GM18870 (cell line): Measurements from ENCODE around the gene SULT1A1.
"Not testable (repeated sequence)": the region's sequence is repeated elsewhere in the genome, so short reads cannot be mapped to it uniquely, and the experiment has no call there.

Source experiments
- ATAC-seq: cut with Tn5 transposase; IDR thresholded peaks from one replicate; pipeline ENCODE4 v1.9.1; 2021; ENCODE audit warnings: moderate library complexity; ENCODE audit not compliant: unreplicated experiment

SULT1A1 gene

DNA sequence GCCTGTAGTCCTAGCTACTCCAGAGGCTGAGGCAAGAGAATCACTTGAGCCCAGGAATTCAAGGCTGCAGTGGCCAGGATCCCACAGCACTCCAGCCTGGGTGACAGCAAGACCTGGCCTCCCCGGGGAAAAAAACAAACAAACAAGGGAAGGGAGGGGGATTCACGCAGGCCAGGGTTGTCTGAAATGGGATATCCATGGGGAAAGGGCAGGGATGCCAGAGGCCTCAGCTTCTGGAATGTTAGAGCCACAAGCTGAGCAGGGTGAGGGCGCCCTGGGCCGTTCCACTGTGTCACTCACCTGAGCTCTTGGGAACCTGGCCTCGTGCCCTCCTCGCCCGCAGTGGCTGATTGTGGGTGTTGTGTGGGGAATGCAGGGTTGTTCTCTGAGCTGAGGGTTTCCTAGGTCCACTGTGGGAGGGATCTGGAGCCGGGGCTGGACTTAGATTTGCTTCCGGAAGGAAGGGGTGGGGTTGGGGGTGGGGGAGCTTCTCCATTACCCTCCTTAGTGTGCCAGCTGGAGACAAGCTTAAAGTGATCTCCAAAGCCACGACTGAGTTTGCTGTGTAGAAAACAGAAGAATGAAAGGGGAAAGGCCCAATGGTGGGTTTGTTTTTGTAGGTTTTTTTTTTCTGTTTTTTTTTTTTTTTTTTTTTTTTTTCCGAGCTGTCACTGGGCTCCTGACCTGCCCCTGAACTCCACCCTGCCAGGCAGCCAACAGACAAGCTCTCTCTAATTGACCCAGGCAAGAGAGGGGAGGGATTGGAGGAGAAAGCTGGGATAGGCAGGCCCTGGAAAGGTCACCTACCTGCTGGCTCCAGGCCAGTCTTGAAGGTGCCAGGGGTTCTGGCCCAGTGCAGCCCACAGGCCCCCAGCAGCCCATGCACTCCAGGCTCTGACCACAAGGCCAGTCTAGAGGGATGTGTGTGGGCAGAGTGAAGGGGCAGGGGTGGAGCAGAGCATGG, at the start of gene SULT1A1:
SULT1A1 (minus strand) TSS at position 414 of the 964 bp plus-strand sequence. CDS start 1,189 bp downstream, outside the sequence.
- ATAC-seq: no peak

- not testable (repeated sequence) for ATAC-seq
Measured at GRCh38 chr16:28639959-28640358, 30.1 kb upstream of the SULT1A1 start.

- not testable (repeated sequence) for ATAC-seq
Measured at GRCh38 chr16:28638359-28638758, 28.5 kb upstream of the SULT1A1 start.

- not testable (repeated sequence) for ATAC-seq
Measured at GRCh38 chr16:28637765-28638164, 27.9 kb upstream of the SULT1A1 start, which contains the start of gene NPIPB8. NPIPB8 (plus strand) TSS chr16:28638065; CDS start chr16:28638361, 296 bp downstream.

- not testable (repeated sequence) for ATAC-seq
Measured at GRCh38 chr16:28636093-28636823, 26.4 kb upstream of the SULT1A1 start.

GRCh38 chr16:28630905-28631304, 21.1 kb upstream of the SULT1A1 start:
- not testable (repeated sequence) for ATAC-seq

GRCh38 chr16:28623172-28623711, 13.4 kb upstream of the SULT1A1 start:
- no peak for ATAC-seq

- not testable (repeated sequence) for ATAC-seq
Measured at GRCh38 chr16:28622532-28623171, 12.8 kb upstream of the SULT1A1 start.

- no peak for ATAC-seq
Measured at GRCh38 chr16:28621481-28622155, 11.8 kb upstream of the SULT1A1 start.

DNA sequence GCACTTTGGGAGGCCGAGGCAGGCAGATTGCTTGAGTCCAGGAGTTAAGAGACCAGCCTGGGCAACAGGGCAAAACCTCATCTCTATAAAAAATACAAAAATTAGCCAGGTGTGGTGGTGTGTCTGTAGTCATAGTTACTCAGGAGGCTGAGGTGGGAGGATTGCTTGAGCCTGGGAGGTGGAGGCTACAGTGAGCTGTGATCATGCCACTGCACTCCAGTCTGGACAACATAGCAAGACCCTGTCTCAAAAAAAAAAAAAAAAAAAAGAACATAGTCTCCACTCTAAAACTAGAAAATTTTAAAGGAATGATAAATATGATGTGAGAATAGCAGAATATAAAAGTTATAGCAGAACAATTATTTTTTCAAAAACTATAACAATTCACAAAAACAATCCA, 10.5 kb upstream of the SULT1A1 start:
- ATAC-seq: not testable (repeated sequence)

DNA sequence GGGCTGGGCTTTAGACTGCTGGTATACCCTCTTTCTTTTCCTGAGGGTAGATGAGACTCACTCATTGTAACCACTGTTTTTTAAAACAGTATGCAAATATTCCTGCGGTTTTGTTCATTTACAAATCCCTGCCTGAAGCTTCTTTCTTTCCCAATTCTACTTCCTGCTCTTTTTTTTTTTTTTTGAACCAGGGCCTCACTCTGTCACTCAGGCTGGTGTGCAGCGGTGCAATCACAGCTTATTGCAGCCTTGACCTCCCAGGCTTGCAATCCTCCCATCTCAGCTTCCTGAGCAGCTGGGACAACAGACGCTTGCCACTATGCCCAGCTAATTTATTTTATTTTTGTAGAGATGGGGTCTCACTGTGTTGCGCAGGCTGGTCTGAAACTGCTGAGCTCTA, 8.0 kb upstream of the SULT1A1 start:
- no peak for ATAC-seq

GRCh38 chr16:28616636-28617035, 6.8 kb upstream of the SULT1A1 start:
- no peak for ATAC-seq

GRCh38 chr16:28616224-28616577, 6.4 kb upstream of the SULT1A1 start:
- ATAC-seq: not testable (repeated sequence)

GRCh38 chr16:28615486-28616223, 5.8 kb upstream of the SULT1A1 start:
- ATAC-seq: not testable (repeated sequence)

DNA sequence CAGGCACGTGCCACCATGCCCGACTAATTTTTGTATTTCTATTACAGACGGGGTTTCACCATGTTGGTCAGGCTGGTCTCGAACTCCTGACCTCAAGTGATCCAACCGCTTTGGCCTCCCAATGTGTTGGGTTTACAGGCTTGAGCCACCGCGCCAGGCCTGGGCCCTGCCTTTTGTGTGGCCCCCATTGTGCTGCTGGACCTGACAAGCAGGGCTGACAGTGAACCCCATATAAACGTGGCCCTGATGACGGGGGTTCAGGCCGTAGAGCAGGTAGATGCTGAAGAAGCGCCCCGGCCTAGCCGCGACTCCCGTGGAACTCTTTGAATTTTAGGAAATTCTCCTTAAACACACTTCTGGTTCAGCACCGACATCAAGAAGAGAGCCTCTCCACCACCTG, 4.7 kb upstream of the SULT1A1 start:
- not testable (repeated sequence) for ATAC-seq

DNA sequence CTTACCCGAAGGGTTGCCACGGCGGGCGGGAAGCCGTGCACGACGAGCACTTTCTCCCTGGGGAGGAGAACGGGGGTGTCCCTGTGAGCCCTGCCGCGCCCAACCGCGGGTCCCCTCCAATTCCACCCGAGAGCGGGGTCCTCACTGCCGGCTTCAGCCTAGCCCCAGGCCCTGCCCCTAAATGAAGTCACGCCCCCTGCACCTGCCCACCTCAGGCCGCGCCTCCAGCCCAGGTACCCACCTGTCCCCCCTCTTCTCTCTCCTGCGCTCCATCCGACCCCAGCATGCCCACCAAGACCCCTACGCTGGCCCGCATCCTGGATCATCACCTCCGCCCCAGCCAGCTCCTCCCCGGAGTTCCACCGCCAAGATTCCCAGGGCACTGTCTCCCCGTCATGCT, 4.1 kb upstream of the SULT1A1 start:
- not testable (repeated sequence) for ATAC-seq

GRCh38 chr16:28612359-28613280, 2.8 kb upstream of the SULT1A1 start:
- not testable (repeated sequence) for ATAC-seq

DNA sequence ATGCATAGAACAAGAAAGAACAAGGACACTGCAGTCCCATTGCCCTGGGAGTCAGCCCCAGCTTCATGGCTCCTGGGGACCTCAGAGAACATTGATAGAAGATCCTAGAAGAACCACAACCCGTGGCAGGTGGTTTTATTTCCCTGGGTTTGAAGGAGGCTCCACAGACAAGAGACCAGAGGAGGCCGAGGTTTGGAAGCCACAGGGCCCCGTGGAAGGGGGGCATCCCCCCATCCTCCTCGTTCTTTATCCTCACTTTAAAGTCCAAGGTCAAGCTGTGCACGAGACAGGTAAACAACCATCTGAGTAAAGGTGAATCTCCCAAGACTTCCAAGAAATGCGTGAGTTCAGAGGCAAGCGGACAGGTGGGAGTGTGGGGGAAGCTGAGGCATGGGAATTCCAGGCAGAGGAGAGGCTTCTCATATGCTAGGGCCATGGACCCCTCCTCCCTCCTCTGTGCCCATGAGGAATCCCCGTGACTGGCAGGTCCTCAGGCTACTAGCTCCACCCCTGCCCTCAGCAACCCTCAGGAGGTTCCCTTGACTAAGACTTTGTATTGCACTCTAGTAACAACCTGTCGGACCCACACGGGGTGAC, 849 bp upstream of the SULT1A1 start:
- no peak for ATAC-seq
